ENCODE measurements around the gene GDPD2. TPM values are rescaled to one million over a fixed set of nuclear protein-coding genes. Genes with fewer than 3 reads are reported as not detected.

Gene GDPD2
- total RNA-seq, 3 donors from 2014 or later (not counting 1 experiment from before 2014, with no cell fraction given) = not detected

DNA sequence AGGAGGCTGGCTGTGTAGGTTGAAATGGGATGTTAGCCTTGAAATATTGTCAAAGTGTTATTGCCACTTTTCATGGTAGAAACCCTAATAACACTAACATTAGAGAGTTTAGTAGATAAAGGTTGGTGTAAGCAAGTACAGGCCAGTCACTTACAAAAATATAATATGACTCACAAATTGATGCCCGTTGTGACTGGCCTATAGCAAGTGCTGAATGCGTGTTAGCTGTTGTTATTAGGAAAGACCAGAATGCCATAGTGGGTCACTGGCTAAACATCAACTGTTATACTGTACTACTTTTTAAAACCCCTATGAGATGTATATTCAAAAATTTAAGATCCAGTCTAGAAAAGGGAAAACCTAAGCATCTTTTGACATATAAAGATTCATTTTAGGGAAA, 20.4 kb upstream of the GDPD2 start:
- H3K36me3 Mint-ChIP-seq = no peaks in the 10 kb centered on the region
- ATAC-seq (no peak), DNase-seq (no peak)
- intact Hi-C loops (cut with micrococcal nuclease) = no loop called here
- H3K36me3 ChIP-seq (ENCODE audit: control insufficient read depth, insufficient read depth, low read length) = no peaks in the 10 kb centered on the region
- no peak overlapping the region for H3K4me3 Mint-ChIP-seq
- no peaks in the 10 kb centered on the region for H3K27me3 Mint-ChIP-seq (ENCODE audit: low read depth in 2 of 2)
- no peak overlapping the region for H3K27ac Mint-ChIP-seq
- WGBS (ENCODE audit: insufficient coverage) = no CpG with 5 or more reads among the region's 2 CpGs
- H3K4me1 ChIP-seq (ENCODE audit: control insufficient read depth, insufficient read depth, low read length) = peaks cover 6% of the 10 kb centered on the region
- H3K27me3 ChIP-seq (ENCODE audit: control insufficient read depth, insufficient read depth, low read length) = no peaks in the 10 kb centered on the region
- TF ChIP-seq, protein P1, sequence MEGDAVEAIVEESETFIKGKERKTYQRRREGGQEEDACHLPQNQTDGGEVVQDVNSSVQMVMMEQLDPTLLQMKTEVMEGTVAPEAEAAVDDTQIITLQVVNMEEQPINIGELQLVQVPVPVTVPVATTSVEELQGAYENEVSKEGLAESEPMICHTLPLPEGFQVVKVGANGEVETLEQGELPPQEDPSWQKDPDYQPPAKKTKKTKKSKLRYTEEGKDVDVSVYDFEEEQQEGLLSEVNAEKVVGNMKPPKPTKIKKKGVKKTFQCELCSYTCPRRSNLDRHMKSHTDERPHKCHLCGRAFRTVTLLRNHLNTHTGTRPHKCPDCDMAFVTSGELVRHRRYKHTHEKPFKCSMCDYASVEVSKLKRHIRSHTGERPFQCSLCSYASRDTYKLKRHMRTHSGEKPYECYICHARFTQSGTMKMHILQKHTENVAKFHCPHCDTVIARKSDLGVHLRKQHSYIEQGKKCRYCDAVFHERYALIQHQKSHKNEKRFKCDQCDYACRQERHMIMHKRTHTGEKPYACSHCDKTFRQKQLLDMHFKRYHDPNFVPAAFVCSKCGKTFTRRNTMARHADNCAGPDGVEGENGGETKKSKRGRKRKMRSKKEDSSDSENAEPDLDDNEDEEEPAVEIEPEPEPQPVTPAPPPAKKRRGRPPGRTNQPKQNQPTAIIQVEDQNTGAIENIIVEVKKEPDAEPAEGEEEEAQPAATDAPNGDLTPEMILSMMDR (IDR thresholded peaks at IDR 0.05) = no peak
- H3K9me3 ChIP-seq (ENCODE audit: control insufficient read depth, insufficient read depth, low read length) = no peaks in the 10 kb centered on the region
- no peaks in the 10 kb centered on the region for H3K4me1 Mint-ChIP-seq
- H3K4me3 ChIP-seq (ENCODE audit: low read length) = no peak overlapping the region
- no peaks in the 10 kb centered on the region for H3K9me3 Mint-ChIP-seq
- H3K27ac ChIP-seq (ENCODE audit: low read length) = no peak overlapping the region

DNA sequence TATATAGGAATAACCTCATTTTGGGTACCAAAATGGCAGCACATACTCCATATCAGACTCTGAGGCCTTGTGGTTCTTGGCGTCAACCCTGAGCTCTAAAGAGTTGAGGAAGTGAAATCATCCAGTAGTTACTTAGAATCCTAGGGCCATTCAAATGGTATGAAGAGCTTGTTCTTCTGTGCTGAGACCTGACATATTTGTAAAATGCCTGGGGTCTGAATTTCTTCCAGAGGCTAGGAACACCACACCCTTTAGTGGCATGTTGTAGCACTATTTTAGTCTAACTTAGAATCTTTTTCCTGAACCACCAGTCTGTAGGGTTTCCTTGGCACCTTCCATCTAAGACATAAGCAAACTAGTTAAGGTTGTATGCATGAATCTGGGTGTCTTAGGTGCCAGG, 18.1 kb upstream of the GDPD2 start:
- Histone ChIP-seq H3K4me1 (ENCODE audit: control insufficient read depth, insufficient read depth, low read length) (no peaks in the 10 kb centered on the region), H3K4me3 (ENCODE audit: low read length) (no peak overlapping the region), H3K36me3 (ENCODE audit: control insufficient read depth, insufficient read depth, low read length) (no peaks in the 10 kb centered on the region), H3K27me3 (ENCODE audit: control insufficient read depth, insufficient read depth, low read length) (no peaks in the 10 kb centered on the region), H3K9me3 (ENCODE audit: control insufficient read depth, insufficient read depth, low read length) (no peaks in the 10 kb centered on the region), H3K27ac (ENCODE audit: low read length) (no peak overlapping the region)
- Mint-ChIP-seq H3K27ac (no peak overlapping the region), H3K4me3 (no peak overlapping the region), H3K27me3 (ENCODE audit: low read depth in 2 of 2) (no peaks in the 10 kb centered on the region), H3K36me3 (no peaks in the 10 kb centered on the region), H3K4me1 (no peaks in the 10 kb centered on the region), H3K9me3 (no peaks in the 10 kb centered on the region)
- no peak for ATAC-seq
- TF ChIP-seq, protein P1 (IDR thresholded peaks at IDR 0.05) = no peak
- no peak for DNase-seq
- intact Hi-C loops (cut with micrococcal nuclease) = no loop called here
- WGBS (ENCODE audit: insufficient coverage) = no CpG with 5 or more reads among the region's 1 CpG

DNA sequence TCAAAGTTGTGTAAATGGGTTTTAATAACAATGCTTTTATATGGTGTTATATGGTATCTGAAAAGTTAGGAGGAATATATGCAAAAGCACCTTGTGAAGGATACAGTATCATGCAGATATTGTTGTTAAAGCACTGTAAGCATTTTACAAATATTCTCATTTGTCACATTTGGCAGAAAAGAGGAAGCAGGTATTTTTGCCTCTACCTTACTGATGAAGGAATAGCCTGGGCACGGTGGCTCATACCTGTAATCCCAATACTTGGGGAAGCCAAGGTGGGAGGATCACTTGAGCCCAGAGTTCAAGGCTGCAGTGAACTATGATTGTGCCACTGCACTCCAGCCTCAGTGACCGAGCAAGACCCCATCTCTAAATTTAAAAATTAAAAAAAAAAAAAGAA, 12.2 kb upstream of the GDPD2 start:
- ATAC-seq = no peak
- H3K9me3 ChIP-seq (ENCODE audit: control insufficient read depth, insufficient read depth, low read length) = no peaks in the 10 kb centered on the region
- TF ChIP-seq, protein P1 (IDR thresholded peaks at IDR 0.05) = no peak
- Mint-ChIP-seq H3K4me3 (no peak overlapping the region), H3K9me3 (no peaks in the 10 kb centered on the region), H3K4me1 (no peaks in the 10 kb centered on the region), H3K36me3 (no peaks in the 10 kb centered on the region), H3K27ac (no peak overlapping the region), H3K27me3 (ENCODE audit: low read depth in 2 of 2) (no peaks in the 10 kb centered on the region)
- H3K27me3 ChIP-seq (ENCODE audit: control insufficient read depth, insufficient read depth, low read length) = no peaks in the 10 kb centered on the region
- WGBS (ENCODE audit: insufficient coverage) = 100% methylated on average over 1 of the region's 2 CpGs
- H3K27ac ChIP-seq (ENCODE audit: low read length) = no peak overlapping the region
- no peak overlapping the region for H3K4me3 ChIP-seq (ENCODE audit: low read length)
- H3K36me3 ChIP-seq (ENCODE audit: control insufficient read depth, insufficient read depth, low read length) = no peaks in the 10 kb centered on the region
- no peaks in the 10 kb centered on the region for H3K4me1 ChIP-seq (ENCODE audit: control insufficient read depth, insufficient read depth, low read length)
- DNase-seq = no peak
- intact Hi-C loops (cut with micrococcal nuclease) = no loop called here

DNA sequence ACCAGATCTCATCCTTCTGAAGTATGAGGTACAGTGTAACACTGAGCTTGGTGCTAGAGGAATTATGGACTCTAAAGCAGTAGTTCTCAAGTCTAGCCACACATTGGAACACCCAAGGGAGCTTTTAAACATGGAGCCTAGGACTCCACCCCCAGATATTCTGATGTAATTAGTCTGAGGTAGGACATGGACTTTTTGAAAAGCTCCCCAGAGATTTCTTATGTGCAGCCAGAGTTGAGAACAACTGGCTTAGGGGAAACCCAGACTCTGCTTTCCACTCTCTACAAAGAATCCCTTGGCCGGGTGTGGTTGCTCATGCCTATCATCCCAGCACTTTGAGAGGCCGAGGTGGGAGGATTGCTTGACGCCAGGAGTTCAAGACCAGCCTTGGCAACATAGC, 11.6 kb upstream of the GDPD2 start:
- Histone ChIP-seq H3K9me3 (ENCODE audit: control insufficient read depth, insufficient read depth, low read length) (no peaks in the 10 kb centered on the region), H3K4me1 (ENCODE audit: control insufficient read depth, insufficient read depth, low read length) (no peaks in the 10 kb centered on the region)
- intact Hi-C loops (cut with micrococcal nuclease) = no loop called here

More for the DNA sequence above, 11.6 kb upstream of the GDPD2 start:
- ATAC-seq = no peak
- WGBS (ENCODE audit: insufficient coverage) = 93% methylated on average over 3 of the region's 3 CpGs
- H3K27me3 Mint-ChIP-seq (ENCODE audit: low read depth in 2 of 2) = no peaks in the 10 kb centered on the region
- H3K27ac Mint-ChIP-seq = no peak overlapping the region
- no peaks in the 10 kb centered on the region for H3K4me1 Mint-ChIP-seq
- H3K36me3 Mint-ChIP-seq = no peaks in the 10 kb centered on the region
- Histone ChIP-seq H3K27me3 (ENCODE audit: control insufficient read depth, insufficient read depth, low read length) (no peaks in the 10 kb centered on the region), H3K36me3 (ENCODE audit: control insufficient read depth, insufficient read depth, low read length) (no peaks in the 10 kb centered on the region), H3K4me3 (ENCODE audit: low read length) (no peak overlapping the region), H3K27ac (ENCODE audit: low read length) (no peak overlapping the region)
- no peaks in the 10 kb centered on the region for H3K9me3 Mint-ChIP-seq
- TF ChIP-seq, protein P1 (IDR thresholded peaks at IDR 0.05) = no peak
- no peak overlapping the region for H3K4me3 Mint-ChIP-seq
- DNase-seq = no peak
